SK-N-SH (cell line): ENCODE results near the gene PTPN5. TPM values are rescaled to one million over a fixed set of nuclear protein-coding genes. Genes with fewer than 3 reads are reported as not detected.
A peak's percentile ranks its signal among the peaks of the same experiment; 100 is the strongest.

Source experiments
- CTCF ChIA-PET: fragments of 300-600, 350-600 bp; formaldehyde crosslinking; extraction: SDS; loops from one replicate; lab custom pipeline; 2021; lab: Yijun Ruan, JAX
- POLR2A ChIA-PET: fragments of 350-600 bp; sonication (Branson Sonifier 250); formaldehyde crosslinking; extraction: SDS; loops from one replicate; lab custom pipeline; 2020; ENCODE audit warnings: antibody characterized with exemption, inconsistent platforms; lab: Yijun Ruan, JAX
- DNase-seq: peaks from one replicate; pipeline ENCODE4 v3.0.0; 2012
- H2AFZ ChIP-seq: fragments of 200-600 bp; sonication (generic); 2 replicates; pipeline ENCODE4 v1.8.1; 2016; ENCODE audit warnings: antibody characterized with exemption, mild to moderate bottlenecking, low read depth
- H3F3A ChIP-seq: fragments of 200-600 bp; sonication (generic); replicated peaks from 2 replicates; pipeline ENCODE3; 2016; ENCODE audit warnings: antibody characterized with exemption, mild to moderate bottlenecking; ENCODE audit not compliant: insufficient read depth
- H3K27ac ChIP-seq, 2 experiments: fragments of 200-500 bp in 1 of 2; fragments of 200-600 bp in 1 of 2; sonication (Bioruptor generic) in 1 of 2; sonication (generic), shearing (Covaris generic) in 1 of 2; 2 replicates each; pipeline versions ENCODE4 v1.5.1 to v1.6.1; 2014 to 2016; ENCODE audit warnings: low read depth in 2 of 2, inconsistent platforms in 1 of 2, low read length in 1 of 2, mild to moderate bottlenecking in 1 of 2, mixed read lengths in 1 of 2
- H3K27me3 ChIP-seq: fragments of 200-600 bp; sonication (generic), shearing (Covaris generic); 2 replicates; pipeline ENCODE4 v1.6.1; 2016; ENCODE audit warnings: mixed run types; ENCODE audit not compliant: insufficient read depth
- H3K36me3 ChIP-seq, 2 experiments: fragments of 200-500 bp in 1 of 2; fragments of 200-600 bp in 1 of 2; sonication (Bioruptor generic) in 1 of 2; sonication (generic) in 1 of 2; replicated peaks in 1 of 2; 2 replicates each; pipeline versions ENCODE3 to v1.5.1; 2014 to 2016; ENCODE audit warnings: low read length in 1 of 2, mild to moderate bottlenecking in 1 of 2; ENCODE audit not compliant: insufficient read depth in 2 of 2, control insufficient read depth in 1 of 2
- H3K4me1 ChIP-seq, 2 experiments: fragments of 200-500 bp in 1 of 2; fragments of 200-600 bp in 1 of 2; sonication (Bioruptor generic) in 1 of 2; sonication (generic), shearing (Covaris generic) in 1 of 2; 2 replicates each; pipeline versions ENCODE4 v1.5.1 to v1.6.1; 2014 to 2016; ENCODE audit warnings: low read depth in 1 of 2, low read length in 1 of 2, mixed run types in 1 of 2; ENCODE audit not compliant: insufficient read depth in 2 of 2, control insufficient read depth in 1 of 2
- H3K4me2 ChIP-seq: fragments of 200-600 bp; sonication (generic), shearing (Covaris generic); 2 replicates; pipeline ENCODE4 v1.6.1; 2017; ENCODE audit warnings: mixed run types
- H3K4me3 ChIP-seq, 2 experiments: fragments of 200-500 bp in 1 of 2; fragments of 200-600 bp in 1 of 2; sonication (Bioruptor generic) in 1 of 2; sonication (generic), shearing (Covaris generic) in 1 of 2; 2 replicates each; pipeline versions ENCODE4 v1.5.1 to v1.8.1; 2014 to 2016; ENCODE audit warnings: low read depth in 2 of 2, inconsistent platforms in 1 of 2, low read length in 1 of 2, mild to moderate bottlenecking in 1 of 2, mixed read lengths in 1 of 2, moderate library complexity in 1 of 2
- H3K79me2 ChIP-seq: fragments of 200-600 bp; sonication (generic); 2 replicates; pipeline ENCODE4 v1.8.1; 2017; ENCODE audit warnings: mild to moderate bottlenecking; ENCODE audit not compliant: insufficient read depth
- H3K9ac ChIP-seq: fragments of 200-600 bp; sonication (generic); 2 replicates; pipeline ENCODE4 v1.6.1; 2017; ENCODE audit warnings: mixed run types
- H3K9me2 ChIP-seq: fragments of 200-600 bp; sonication (generic); 2 replicates; pipeline ENCODE4 v1.6.1; 2017; ENCODE audit warnings: mixed run types
- H3K9me3 ChIP-seq: fragments of 200-600 bp; sonication (generic); 2 replicates; pipeline ENCODE4 v1.6.1; 2017; ENCODE audit warnings: mixed run types, mild to moderate bottlenecking, moderate library complexity
- H4K20me1 ChIP-seq: fragments of 200-600 bp; sonication (generic); 2 replicates; pipeline ENCODE4 v1.6.1; 2017; ENCODE audit warnings: mild to moderate bottlenecking, mixed run types; ENCODE audit not compliant: insufficient read depth
- EP300 ChIP-seq, 2 experiments: IDR thresholded peaks; 2 replicates each; pipeline versions ENCODE4 v1.4.0 to v1.6.1; 2012; ENCODE audit warnings: borderline replicate concordance in 1 of 2, low read depth in 1 of 2, low read length in 1 of 2
- MEF2A ChIP-seq: IDR thresholded peaks from 2 replicates; pipeline ENCODE4 v1.4.0; 2012; ENCODE audit warnings: low read depth, borderline replicate concordance
- TAF1 ChIP-seq: IDR thresholded peaks from 2 replicates; pipeline ENCODE4 v1.6.1; 2012; ENCODE audit warnings: low read depth, mild to moderate bottlenecking, low read length, moderate library complexity, borderline replicate concordance
- TCF12 ChIP-seq: IDR thresholded peaks from 2 replicates; pipeline ENCODE4 v1.4.0; 2012
- USF1 ChIP-seq: IDR thresholded peaks from 2 replicates; pipeline ENCODE4 v1.4.0; 2012; ENCODE audit warnings: low read depth, borderline replicate concordance
- YY1 ChIP-seq: IDR thresholded peaks from 2 replicates; pipeline ENCODE4 v1.4.0; 2012; ENCODE audit warnings: low read depth, mild to moderate bottlenecking
- ZBTB33 ChIP-seq: IDR thresholded peaks from 2 replicates; pipeline ENCODE4 v1.4.0; 2012; ENCODE audit warnings: low read depth, borderline replicate concordance
- WGBS: methylation state at CpG from one replicate; pipeline ENCODE4 v1.1.6; 2017; ENCODE audit warnings: low lambda C conversion rate; 5-methylcytosine and 5-hydroxymethylcytosine counted together
- polyA plus RNA-seq, 3 experiments: library from polyadenylated mRNA; depleted of rRNA; stranded (reverse); fragments of >200 nt; gene quantifications; 2 replicates each; pipeline ENCODE4 v1.2.3, GENCODE V29; 2012
- TF ChIP-seq, protein P1 (sequence below): fragments of 200-600 bp; sonication (generic); IDR thresholded peaks from 2 replicates; pipeline ENCODE4 v1.6.1; 2017; ENCODE audit warnings: antibody characterized with exemption, mild to moderate bottlenecking, moderate library complexity
- TF ChIP-seq, protein P2 (sequence below): fragments of 150-350 bp; IDR thresholded peaks from 2 replicates; pipeline ENCODE4 v1.6.1; 2016; ENCODE audit warnings: mild to moderate bottlenecking, low read depth, low read length
- TF ChIP-seq, protein P3 (sequence below): IDR thresholded peaks from 2 replicates; pipeline ENCODE4 v1.4.0; 2012; ENCODE audit warnings: low read depth

Gene PTPN5
- polyA plus RNA-seq, 1 of the 3 experiments (the other 2 are of a cell fraction), result not detected

DNA sequence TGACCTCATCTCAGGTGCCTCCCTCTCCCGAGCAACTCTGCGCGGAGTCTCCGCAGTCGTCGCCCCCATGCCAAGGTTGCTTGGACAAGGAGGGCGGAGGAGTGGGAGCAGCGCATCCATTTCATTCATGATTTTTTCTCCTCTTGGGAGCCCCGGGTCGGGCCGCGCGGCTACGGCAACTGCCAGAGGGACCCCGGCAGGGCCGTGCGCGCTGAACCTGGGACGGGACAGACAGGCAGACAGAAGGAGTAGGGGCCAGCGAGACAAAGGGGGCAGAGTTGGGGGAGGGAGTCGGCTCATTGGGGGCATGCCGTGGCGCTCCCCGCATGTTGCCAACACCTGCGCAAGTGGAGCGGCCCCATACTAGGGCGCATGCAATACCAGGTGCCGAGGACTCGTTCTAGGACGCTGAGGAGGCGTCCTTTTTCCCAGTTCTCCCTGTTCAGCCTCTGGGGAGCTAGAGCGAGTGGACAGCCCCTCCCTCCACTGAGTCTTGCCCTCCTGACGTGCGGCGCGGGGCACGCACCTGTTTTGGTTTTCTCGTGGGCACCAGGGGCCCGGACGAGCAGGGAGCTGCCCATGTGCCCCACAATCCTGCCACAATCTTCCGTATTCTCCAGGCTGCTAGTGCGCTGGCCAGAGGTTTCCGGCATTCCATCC is 501 bp upstream of the PTPN5 start:
- ChIA-PET CTCF (interaction anchor here (1.6 to 14.4 kb wide), 3 partner anchors 10 to 61 kb away, joined by 4 to 185 read pairs (median 23); no protein-coding TSS in a partner anchor), POLR2A (no interaction called here)
- Histone ChIP-seq H3K36me3 (no peaks in the 10 kb centered on the region), H4K20me1 (no peaks in the 10 kb centered on the region), H3F3A (no peaks in the 10 kb centered on the region), H3K79me2 (no peaks in the 10 kb centered on the region), H3K4me3 (peak overlapping the region; percentile 39 to 48; a peak in 3 of 4 replicates), H3K27me3 (peaks cover 50% of the 10 kb centered on the region), H2AFZ (no peak overlapping the region), H3K9ac (no peak overlapping the region), H3K27ac (no peak overlapping the region), H3K4me2 (peak overlapping the region; percentile 78; the same call in 1 of the 2 replicates), H3K9me3 (no peaks in the 10 kb centered on the region), H3K9me2 (no peaks in the 10 kb centered on the region), H3K4me1 (peaks cover 0 to 2% of the 10 kb centered on the region in 2 experiments; a peak in 1 of 4 replicates)
- WGBS, result 9% methylated on average over 31 of the region's 43 CpGs
- no peak for DNase-seq
- TF ChIP-seq EP300 (IDR thresholded peaks at IDR 0.05; ENCODE audit: borderline replicate concordance in 1 of 2, low read depth in 1 of 2, low read length in 1 of 2), result no peak
- no peak for TF ChIP-seq YY1
- TF ChIP-seq, protein P1, sequence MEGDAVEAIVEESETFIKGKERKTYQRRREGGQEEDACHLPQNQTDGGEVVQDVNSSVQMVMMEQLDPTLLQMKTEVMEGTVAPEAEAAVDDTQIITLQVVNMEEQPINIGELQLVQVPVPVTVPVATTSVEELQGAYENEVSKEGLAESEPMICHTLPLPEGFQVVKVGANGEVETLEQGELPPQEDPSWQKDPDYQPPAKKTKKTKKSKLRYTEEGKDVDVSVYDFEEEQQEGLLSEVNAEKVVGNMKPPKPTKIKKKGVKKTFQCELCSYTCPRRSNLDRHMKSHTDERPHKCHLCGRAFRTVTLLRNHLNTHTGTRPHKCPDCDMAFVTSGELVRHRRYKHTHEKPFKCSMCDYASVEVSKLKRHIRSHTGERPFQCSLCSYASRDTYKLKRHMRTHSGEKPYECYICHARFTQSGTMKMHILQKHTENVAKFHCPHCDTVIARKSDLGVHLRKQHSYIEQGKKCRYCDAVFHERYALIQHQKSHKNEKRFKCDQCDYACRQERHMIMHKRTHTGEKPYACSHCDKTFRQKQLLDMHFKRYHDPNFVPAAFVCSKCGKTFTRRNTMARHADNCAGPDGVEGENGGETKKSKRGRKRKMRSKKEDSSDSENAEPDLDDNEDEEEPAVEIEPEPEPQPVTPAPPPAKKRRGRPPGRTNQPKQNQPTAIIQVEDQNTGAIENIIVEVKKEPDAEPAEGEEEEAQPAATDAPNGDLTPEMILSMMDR, result no peak
- no peak for TF ChIP-seq TCF12
- no peak for TF ChIP-seq USF1
- no peak for TF ChIP-seq ZBTB33
- no peak for TF ChIP-seq TAF1
- TF ChIP-seq, protein P2, sequence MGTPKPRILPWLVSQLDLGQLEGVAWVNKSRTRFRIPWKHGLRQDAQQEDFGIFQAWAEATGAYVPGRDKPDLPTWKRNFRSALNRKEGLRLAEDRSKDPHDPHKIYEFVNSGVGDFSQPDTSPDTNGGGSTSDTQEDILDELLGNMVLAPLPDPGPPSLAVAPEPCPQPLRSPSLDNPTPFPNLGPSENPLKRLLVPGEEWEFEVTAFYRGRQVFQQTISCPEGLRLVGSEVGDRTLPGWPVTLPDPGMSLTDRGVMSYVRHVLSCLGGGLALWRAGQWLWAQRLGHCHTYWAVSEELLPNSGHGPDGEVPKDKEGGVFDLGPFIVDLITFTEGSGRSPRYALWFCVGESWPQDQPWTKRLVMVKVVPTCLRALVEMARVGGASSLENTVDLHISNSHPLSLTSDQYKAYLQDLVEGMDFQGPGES, result no peak
- TF ChIP-seq, protein P3, sequence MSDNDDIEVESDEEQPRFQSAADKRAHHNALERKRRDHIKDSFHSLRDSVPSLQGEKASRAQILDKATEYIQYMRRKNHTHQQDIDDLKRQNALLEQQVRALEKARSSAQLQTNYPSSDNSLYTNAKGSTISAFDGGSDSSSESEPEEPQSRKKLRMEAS, result no peak
- TF ChIP-seq MEF2A, result no peak
